Natural killer cell (primary cell): ENCODE results near the gene SEC16A. TPM values are rescaled to one million over a fixed set of nuclear protein-coding genes. Genes with fewer than 3 reads are reported as not detected.

Experiments used
- ATAC-seq, 3 donors: fragments of 150-1000 bp in 2 of 3; fragments of 200-7000 bp in 1 of 3; cut with Tn5 transposase; 1 replicate in 1 of 3; 2 replicates in 2 of 3; pipeline ENCODE4 v1.10.0; 2021; ENCODE audit warnings: mild to moderate bottlenecking in 2 of 3, moderate library complexity in 2 of 3
- DNase-seq, 2 donors: peaks; one replicate each; pipeline versions ENCODE4 v3.0.0 to v3.0.0-alpha.2; 2013 to 2021; ENCODE audit warnings: mixed read lengths in 1 of 2
- H3K27ac ChIP-seq: one replicate; pipeline ENCODE4 v1.5.1; 2013; ENCODE audit warnings: mild to moderate bottlenecking, low read length
- H3K27me3 ChIP-seq: one replicate; pipeline ENCODE4 v1.6.1; 2013; ENCODE audit warnings: low read length; ENCODE audit not compliant: control insufficient read depth, insufficient read depth
- H3K36me3 ChIP-seq: one replicate; pipeline ENCODE4 v1.6.1; 2013; ENCODE audit warnings: low read length; ENCODE audit not compliant: control insufficient read depth, insufficient read depth
- H3K4me1 ChIP-seq: one replicate; pipeline ENCODE4 v1.6.1; 2013; ENCODE audit warnings: low read length; ENCODE audit not compliant: control insufficient read depth, insufficient read depth
- H3K4me3 ChIP-seq: one replicate; pipeline ENCODE4 v1.5.1; 2013; ENCODE audit warnings: low read length
- H3K9me3 ChIP-seq: one replicate; pipeline ENCODE4 v1.6.1; 2013; ENCODE audit warnings: low read length; ENCODE audit not compliant: control insufficient read depth, insufficient read depth
- H3K27ac Mint-ChIP-seq, 2 donors: one replicate each; pipeline ENCODE4 v1.8.0; 2022; ENCODE audit warnings: mild to moderate bottlenecking in 2 of 2, mixed read lengths in 2 of 2, moderate library complexity in 1 of 2
- H3K27me3 Mint-ChIP-seq, 2 donors: one replicate each; pipeline ENCODE4 v1.8.0; 2022; ENCODE audit warnings: low read depth in 2 of 2, mixed read lengths in 2 of 2
- H3K36me3 Mint-ChIP-seq: one replicate; pipeline ENCODE4 v1.8.0; 2022; ENCODE audit warnings: mixed read lengths
- H3K4me1 Mint-ChIP-seq, 2 donors: one replicate each; pipeline ENCODE4 v1.8.0; 2022; ENCODE audit warnings: mixed read lengths in 2 of 2
- H3K4me3 Mint-ChIP-seq: one replicate; pipeline ENCODE4 v1.8.0; 2022; ENCODE audit warnings: mild to moderate bottlenecking, moderate library complexity, mixed read lengths
- H3K9me3 Mint-ChIP-seq, 2 donors: one replicate each; pipeline ENCODE4 v1.8.0; 2022; ENCODE audit warnings: mixed read lengths in 2 of 2
- CTCF ChIP-seq: fragments of 200-600 bp; IDR thresholded peaks from one replicate; pipeline ENCODE4 v1.8.0; 2022; ENCODE audit warnings: antibody characterized with exemption
- WGBS: methylation state at CpG from one replicate; pipeline ENCODE4 v1.1.7; 2013; ENCODE audit warnings: missing lambda C conversion rate; ENCODE audit not compliant: insufficient coverage; 5-methylcytosine and 5-hydroxymethylcytosine counted together
- intact Hi-C: fragments of 100-400 bp; cut with micrococcal nuclease; formaldehyde crosslinking; loops from one replicate; pipeline ENCODE4 v1.14.2; 2022
- total RNA-seq, 4 donors: library from RNA; stranded (reverse); fragments of 120-200 nt in 1 of 4; gene quantifications; one replicate each; pipeline versions ENCODE4 v1.2.3 to v1.2.4, GENCODE V29; 2013 to 2022

SEC16A gene
- total RNA-seq, 3 donors from 2014 or later (not counting 1 experiment from before 2014, with no cell fraction given): 84.3 to 89.0 (median 87.1) TPM

GRCh38 chr9:136525841-136526499 lies 43.1 kb upstream of the SEC16A start:
- Histone ChIP-seq H3K36me3 (peaks cover 27% of the 10 kb centered on the region), H3K27me3 (no peaks in the 10 kb centered on the region), H3K4me3 (no peak overlapping the region), H3K27ac (no peak overlapping the region), H3K9me3 (no peaks in the 10 kb centered on the region), H3K4me1 (peaks cover 76% of the 10 kb centered on the region)
- no peak overlapping the region for H3K4me3 Mint-ChIP-seq
- no peak for TF ChIP-seq CTCF
- H3K4me1 Mint-ChIP-seq: peaks cover 10 to 45% of the 10 kb centered on the region in 2 donors
- intact Hi-C loops: no loop called here
- DNase-seq (no peak), ATAC-seq (no peak)
- H3K27me3 Mint-ChIP-seq: no peaks in the 10 kb centered on the region
- 82% methylated on average over 30 of the region's 30 CpGs for WGBS
- H3K27ac Mint-ChIP-seq: peak overlapping the region; percentile 21 to 66
- H3K9me3 Mint-ChIP-seq: no peaks in the 10 kb centered on the region
- H3K36me3 Mint-ChIP-seq: no peaks in the 10 kb centered on the region

- Histone ChIP-seq H3K4me1 (peaks cover 68% of the 10 kb centered on the region), H3K4me3 (no peak overlapping the region), H3K9me3 (no peaks in the 10 kb centered on the region), H3K27ac (no peak overlapping the region), H3K27me3 (no peaks in the 10 kb centered on the region), H3K36me3 (peaks cover 30% of the 10 kb centered on the region)
- TF ChIP-seq CTCF: no peak
- ATAC-seq: no peak
- DNase-seq: no peak
- Mint-ChIP-seq H3K36me3 (no peaks in the 10 kb centered on the region), H3K27me3 (no peaks in the 10 kb centered on the region), H3K4me1 (peaks cover 4 to 37% of the 10 kb centered on the region in 2 donors), H3K9me3 (no peaks in the 10 kb centered on the region), H3K4me3 (no peak overlapping the region), H3K27ac (peak overlapping the region in 1 of 2 donors; percentile 66)
- WGBS: 85% methylated on average over 21 of the region's 21 CpGs
- intact Hi-C loops: no loop called here
These were observed 42.4 kb upstream of the SEC16A start for GRCh38 chr9:136525207-136525606.

GRCh38 chr9:136522314-136523237 lies 39.7 kb upstream of the SEC16A start:
- H3K27me3 ChIP-seq: no peaks in the 10 kb centered on the region
- peaks cover 56% of the 10 kb centered on the region for H3K36me3 ChIP-seq
- H3K27ac Mint-ChIP-seq: no peak overlapping the region
- DNase-seq (no peak), ATAC-seq (no peak)
- H3K4me3 ChIP-seq: no peak overlapping the region
- TF ChIP-seq CTCF: no peak
- H3K27ac ChIP-seq: no peak overlapping the region
- intact Hi-C loops: no loop called here
- H3K9me3 Mint-ChIP-seq: no peaks in the 10 kb centered on the region
- no peak overlapping the region for H3K4me3 Mint-ChIP-seq
- no peaks in the 10 kb centered on the region for H3K27me3 Mint-ChIP-seq
- H3K9me3 ChIP-seq: no peaks in the 10 kb centered on the region
- 86% methylated on average over 59 of the region's 59 CpGs for WGBS
- H3K36me3 Mint-ChIP-seq: no peaks in the 10 kb centered on the region
- H3K4me1 Mint-ChIP-seq: peaks cover 4 to 11% of the 10 kb centered on the region in 2 donors
- H3K4me1 ChIP-seq: peaks cover 42% of the 10 kb centered on the region
